Measurements from ENCODE around the gene CLBA1. TPM values are rescaled to one million over a fixed set of nuclear protein-coding genes. Genes with fewer than 3 reads are reported as not detected.
A peak's percentile ranks its signal among the peaks of the same experiment; 100 is the strongest.

CLBA1 gene
- total RNA-seq, 1 experiment from 2014 or later = 24.3 TPM

DNA sequence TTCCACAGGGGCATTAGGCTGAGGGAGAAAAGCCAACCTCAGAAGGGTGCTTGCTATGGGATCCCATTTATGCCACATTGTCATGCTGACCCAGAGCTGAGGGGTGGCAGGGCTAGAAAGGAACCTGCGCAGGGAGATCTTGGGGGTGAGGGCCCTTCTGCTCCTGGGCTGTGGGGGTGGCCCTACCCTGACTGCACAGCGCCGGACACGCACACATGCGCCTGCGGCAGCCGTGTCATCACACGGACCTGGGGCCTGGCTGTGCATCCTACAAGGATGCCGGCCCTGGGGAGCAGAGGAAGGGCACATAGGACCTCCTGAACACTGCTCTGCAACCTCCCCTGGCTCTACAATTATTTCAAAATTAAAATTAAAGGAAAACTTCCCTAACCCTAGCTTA, 28.4 kb downstream of the CLBA1 start:
- peaks cover 60% of the 10 kb centered on the region for H3K36me3 Mint-ChIP-seq (ENCODE audit: insufficient read depth, unreplicated experiment)
- H3K27me3 Mint-ChIP-seq (ENCODE audit: insufficient read depth, unreplicated experiment) = no peaks in the 10 kb centered on the region
- CTCF ChIA-PET = interaction anchor here (0.6 to 10.3 kb wide), 4 partner anchors 13 to 282 kb away, joined by 3 to 96 read pairs (median 3); no protein-coding TSS in a partner anchor
- peaks cover 40% of the 10 kb centered on the region for H3K4me1 Mint-ChIP-seq (ENCODE audit: insufficient read depth, unreplicated experiment)
- no peak for DNase-seq (ENCODE audit: unreplicated experiment)
- H3K9me3 Mint-ChIP-seq (ENCODE audit: unreplicated experiment) = no peaks in the 10 kb centered on the region
- TF ChIP-seq, protein P1, sequence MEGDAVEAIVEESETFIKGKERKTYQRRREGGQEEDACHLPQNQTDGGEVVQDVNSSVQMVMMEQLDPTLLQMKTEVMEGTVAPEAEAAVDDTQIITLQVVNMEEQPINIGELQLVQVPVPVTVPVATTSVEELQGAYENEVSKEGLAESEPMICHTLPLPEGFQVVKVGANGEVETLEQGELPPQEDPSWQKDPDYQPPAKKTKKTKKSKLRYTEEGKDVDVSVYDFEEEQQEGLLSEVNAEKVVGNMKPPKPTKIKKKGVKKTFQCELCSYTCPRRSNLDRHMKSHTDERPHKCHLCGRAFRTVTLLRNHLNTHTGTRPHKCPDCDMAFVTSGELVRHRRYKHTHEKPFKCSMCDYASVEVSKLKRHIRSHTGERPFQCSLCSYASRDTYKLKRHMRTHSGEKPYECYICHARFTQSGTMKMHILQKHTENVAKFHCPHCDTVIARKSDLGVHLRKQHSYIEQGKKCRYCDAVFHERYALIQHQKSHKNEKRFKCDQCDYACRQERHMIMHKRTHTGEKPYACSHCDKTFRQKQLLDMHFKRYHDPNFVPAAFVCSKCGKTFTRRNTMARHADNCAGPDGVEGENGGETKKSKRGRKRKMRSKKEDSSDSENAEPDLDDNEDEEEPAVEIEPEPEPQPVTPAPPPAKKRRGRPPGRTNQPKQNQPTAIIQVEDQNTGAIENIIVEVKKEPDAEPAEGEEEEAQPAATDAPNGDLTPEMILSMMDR (IDR thresholded peaks at IDR 0.05; ENCODE audit: unreplicated experiment) = no peak
- intact Hi-C loops (cut with micrococcal nuclease) = no loop called here
- peak overlapping the region; percentile 86 for H3K27ac Mint-ChIP-seq (ENCODE audit: low read depth, unreplicated experiment)
- H3K4me3 Mint-ChIP-seq (ENCODE audit: unreplicated experiment) = no peak overlapping the region
- POLR2A ChIA-PET = interaction anchor here (1.1 to 18.5 kb wide), 6 partner anchors 8 to 74 kb away, joined by 3 to 636 read pairs (median 4); no protein-coding TSS in a partner anchor
- no TSS peak for BruUV-seq (replicated peaks)

DNA sequence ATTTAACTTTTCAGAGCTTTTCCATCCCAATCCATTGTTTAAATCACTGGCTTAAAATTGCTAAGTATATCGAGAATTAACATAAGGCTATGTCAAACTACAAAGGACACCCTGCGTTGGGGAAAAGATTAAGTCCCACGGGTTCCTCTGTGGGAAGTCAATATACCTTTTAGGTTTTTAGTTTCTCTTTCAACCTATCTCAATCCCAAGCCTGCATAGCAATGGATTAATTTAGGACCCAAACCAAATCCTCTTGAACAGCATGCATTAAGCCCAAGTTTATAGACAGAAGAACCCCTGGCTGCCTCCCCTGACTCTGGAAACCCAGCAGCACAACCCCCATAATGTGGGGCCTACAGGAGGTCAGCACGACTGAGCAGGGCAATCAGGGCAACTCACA, 29.0 kb downstream of the CLBA1 start:
- intact Hi-C loops (cut with micrococcal nuclease) = no loop called here
- ChIA-PET POLR2A (interaction anchor here (1.1 to 18.5 kb wide), 7 partner anchors 8 to 73 kb away, joined by 3 to 636 read pairs (median 4); partner anchors contain the start of gene CLBA1), CTCF (interaction anchor here (0.6 to 10.3 kb wide), 4 partner anchors 24 to 281 kb away, joined by 3 to 96 read pairs (median 7); no protein-coding TSS in a partner anchor)
- H3K4me3 Mint-ChIP-seq (ENCODE audit: unreplicated experiment) = no peak overlapping the region
- TF ChIP-seq, protein P1 (IDR thresholded peaks at IDR 0.05; ENCODE audit: unreplicated experiment) = no peak
- H3K27me3 Mint-ChIP-seq (ENCODE audit: insufficient read depth, unreplicated experiment) = no peaks in the 10 kb centered on the region
- peaks cover 57% of the 10 kb centered on the region for H3K36me3 Mint-ChIP-seq (ENCODE audit: insufficient read depth, unreplicated experiment)
- BruUV-seq (replicated peaks) = no TSS peak
- peaks cover 40% of the 10 kb centered on the region for H3K4me1 Mint-ChIP-seq (ENCODE audit: insufficient read depth, unreplicated experiment)
- H3K9me3 Mint-ChIP-seq (ENCODE audit: unreplicated experiment) = no peaks in the 10 kb centered on the region
- peak overlapping the region; percentile 86 for H3K27ac Mint-ChIP-seq (ENCODE audit: low read depth, unreplicated experiment)
- no peak for DNase-seq (ENCODE audit: unreplicated experiment)

DNA sequence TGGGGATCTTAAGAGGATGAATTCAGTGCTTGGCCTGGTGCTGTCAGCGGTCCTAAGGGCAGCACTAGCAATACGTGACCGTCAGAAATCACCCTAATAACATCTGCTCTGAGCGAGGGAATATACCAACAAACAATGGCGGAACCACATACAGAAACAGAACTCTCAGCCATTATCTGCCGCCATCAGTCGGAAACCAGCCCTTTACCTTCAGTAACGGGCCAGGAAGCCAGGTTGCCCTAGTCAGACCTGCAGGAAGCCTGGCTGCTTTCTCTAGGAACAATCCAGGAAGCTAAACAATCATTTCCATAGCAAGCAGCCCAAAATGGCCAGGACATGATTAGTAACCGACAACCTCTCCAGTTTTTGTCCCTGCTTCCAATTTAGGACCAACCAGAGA, 29.7 kb downstream of the CLBA1 start:
- DNase-seq (ENCODE audit: unreplicated experiment) = no peak
- Mint-ChIP-seq H3K27ac (ENCODE audit: low read depth, unreplicated experiment) (peak overlapping the region; percentile 86), H3K4me1 (ENCODE audit: insufficient read depth, unreplicated experiment) (peaks cover 40% of the 10 kb centered on the region), H3K4me3 (ENCODE audit: unreplicated experiment) (no peak overlapping the region), H3K27me3 (ENCODE audit: insufficient read depth, unreplicated experiment) (no peaks in the 10 kb centered on the region), H3K36me3 (ENCODE audit: insufficient read depth, unreplicated experiment) (peaks cover 57% of the 10 kb centered on the region), H3K9me3 (ENCODE audit: unreplicated experiment) (no peaks in the 10 kb centered on the region)
- ChIA-PET CTCF (interaction anchor here (0.7 to 10.3 kb wide), 4 partner anchors 23 to 72 kb away, joined by 3 to 96 read pairs (median 7); no protein-coding TSS in a partner anchor), POLR2A (interaction anchor here (1.0 to 18.5 kb wide), 6 partner anchors 8 to 72 kb away, joined by 3 to 636 read pairs (median 6); partner anchors contain the start of gene CLBA1)
- no TSS peak for BruUV-seq (replicated peaks)
- TF ChIP-seq, protein P1 (IDR thresholded peaks at IDR 0.05; ENCODE audit: unreplicated experiment) = no peak
- intact Hi-C loops (cut with micrococcal nuclease) = no loop called here

DNA sequence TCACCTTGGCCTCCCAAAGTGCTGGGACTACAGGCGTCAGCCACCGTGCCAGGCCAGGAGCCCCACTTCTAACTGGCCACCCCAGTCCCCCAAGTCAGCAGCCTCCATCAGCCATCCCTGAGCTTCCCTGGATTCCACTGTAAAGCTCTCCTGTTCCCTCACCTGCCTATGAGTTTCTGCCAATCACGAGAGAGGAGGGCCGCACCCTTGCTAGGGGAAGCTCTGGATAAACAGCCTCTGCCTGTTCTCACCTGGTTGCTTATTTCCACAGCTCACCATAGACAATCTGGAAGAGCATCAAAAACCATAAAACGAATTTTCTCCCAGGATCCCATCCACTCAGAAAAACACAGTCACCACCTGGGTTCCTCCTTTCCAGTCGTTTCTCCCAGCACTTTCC, 30.3 kb downstream of the CLBA1 start:
- no peak for DNase-seq (ENCODE audit: unreplicated experiment)
- ChIA-PET CTCF (interaction anchor here (0.6 to 10.3 kb wide), 7 partner anchors 21 to 121 kb away, joined by 3 to 96 read pairs (median 4); no protein-coding TSS in a partner anchor), POLR2A (interaction anchor here (1.0 to 18.5 kb wide), 6 partner anchors 10 to 44 kb away, joined by 3 to 636 read pairs (median 10); partner anchors contain the start of genes AHNAK2 and CLBA1)
- H3K4me1 Mint-ChIP-seq (ENCODE audit: insufficient read depth, unreplicated experiment) = peaks cover 40% of the 10 kb centered on the region
- H3K27me3 Mint-ChIP-seq (ENCODE audit: insufficient read depth, unreplicated experiment) = no peaks in the 10 kb centered on the region
- no peaks in the 10 kb centered on the region for H3K9me3 Mint-ChIP-seq (ENCODE audit: unreplicated experiment)
- BruUV-seq (replicated peaks) = no TSS peak
- peak overlapping the region; percentile 86 for H3K27ac Mint-ChIP-seq (ENCODE audit: low read depth, unreplicated experiment)
- intact Hi-C loops (cut with micrococcal nuclease) = no loop called here
- TF ChIP-seq, protein P1 (IDR thresholded peaks at IDR 0.05; ENCODE audit: unreplicated experiment) = no peak
- H3K4me3 Mint-ChIP-seq (ENCODE audit: unreplicated experiment) = peak overlapping the region; percentile 56
- H3K36me3 Mint-ChIP-seq (ENCODE audit: insufficient read depth, unreplicated experiment) = peaks cover 51% of the 10 kb centered on the region
